ENCODE data around the gene APOBEC3C.

- no peak for TF ChIP-seq CTCF (IDR thresholded peaks at IDR 0.05; ENCODE audit: low read length)
- no peak for TF ChIP-seq EZH2 (IDR thresholded peaks at IDR 0.05; ENCODE audit: borderline replicate concordance, low read length)
Measured at GRCh38 chr22:38981005-38981991, 32.8 kb upstream of the APOBEC3C start.

Data from OCI-LY1 (cell line).